Immature natural killer cell (primary cell): ENCODE measurements around the gene MYO7A. TPM values are rescaled to one million over a fixed set of nuclear protein-coding genes. Genes with fewer than 3 reads are reported as not detected.

ENCODE experiments used
- DNase-seq, 3 donors: peaks; one replicate each; pipeline ENCODE4 v3.0.0; 2022; ENCODE audit warnings: mixed read lengths in 1 of 3
- H3K27ac Mint-ChIP-seq, 6 donors: one replicate each; pipeline ENCODE4 v1.8.0; 2020; ENCODE audit warnings: mixed read lengths in 6 of 6, mild to moderate bottlenecking in 5 of 6, inconsistent platforms in 4 of 6, moderate library complexity in 3 of 6
- H3K27me3 Mint-ChIP-seq, 3 donors: one replicate each; pipeline ENCODE4 v1.8.0; 2020 to 2021; ENCODE audit warnings: low read depth in 3 of 3, mild to moderate bottlenecking in 3 of 3, mixed read lengths in 3 of 3, moderate library complexity in 3 of 3, inconsistent platforms in 1 of 3
- H3K36me3 Mint-ChIP-seq, 3 donors: one replicate each; pipeline ENCODE4 v1.8.0; 2020; ENCODE audit warnings: mixed read lengths in 3 of 3, inconsistent platforms in 2 of 3, mild to moderate bottlenecking in 2 of 3
- H3K4me1 Mint-ChIP-seq, 2 donors: one replicate each; pipeline ENCODE4 v1.8.0; 2020; ENCODE audit warnings: inconsistent platforms in 2 of 2, mild to moderate bottlenecking in 2 of 2, mixed read lengths in 2 of 2, moderate library complexity in 1 of 2
- H3K4me3 Mint-ChIP-seq, 5 donors: one replicate each; pipeline ENCODE4 v1.8.0; 2020; ENCODE audit warnings: mild to moderate bottlenecking in 5 of 5, mixed read lengths in 5 of 5, inconsistent platforms in 3 of 5, moderate library complexity in 3 of 5
- H3K9me3 Mint-ChIP-seq, 6 donors: one replicate each; pipeline ENCODE4 v1.8.0; 2020; ENCODE audit warnings: mild to moderate bottlenecking in 6 of 6, mixed read lengths in 6 of 6, inconsistent platforms in 4 of 6, moderate library complexity in 3 of 6
- polyA plus RNA-seq, 3 donors: library from polyadenylated mRNA; unstranded; fragments of 300-500 nt; fragmentation: Illumina TruSeq; gene quantifications; one replicate each; pipeline ENCODE4 v1.2.3, GENCODE V29; 2021

Gene MYO7A
- polyA plus RNA-seq, 3 donors from 2014 or later, result 0.21 to 0.45 TPM; not detected in 1

DNA sequence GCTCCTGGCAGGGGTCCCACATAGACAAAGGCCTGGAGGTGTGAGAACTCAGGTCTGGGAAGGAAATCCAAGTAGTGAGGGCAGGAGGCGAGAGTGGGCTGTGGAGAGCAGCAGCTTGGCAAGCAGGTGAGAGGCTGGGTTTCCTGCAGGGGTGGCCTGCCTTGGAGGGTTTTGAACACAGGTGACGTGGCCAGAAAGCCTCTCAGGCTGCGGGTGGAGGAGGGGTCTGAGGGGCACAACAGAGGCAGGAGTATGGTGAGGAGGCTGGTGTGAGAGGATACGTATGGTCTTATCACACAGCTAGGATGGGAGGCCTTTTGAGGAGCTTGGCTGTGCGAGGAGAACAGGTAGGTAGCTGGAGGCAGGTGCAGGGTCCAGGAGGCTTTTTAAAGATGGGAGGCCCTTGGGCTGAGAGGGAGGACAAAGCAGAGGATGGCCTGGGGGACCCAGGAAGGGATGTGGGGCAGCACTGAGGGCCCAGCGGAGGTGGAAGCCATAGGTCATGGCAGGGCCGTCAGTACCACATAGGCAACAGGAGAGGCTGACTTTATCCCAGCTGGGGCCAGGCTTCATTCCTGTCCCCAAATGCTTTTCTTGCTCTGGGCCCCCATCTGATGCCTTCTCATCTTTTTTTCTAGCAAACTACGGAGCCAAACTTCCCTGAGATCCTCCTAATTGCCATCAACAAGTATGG, 84.4 kb downstream of the MYO7A start:
- H3K4me1 Mint-ChIP-seq, result no peaks in the 10 kb centered on the region
- H3K36me3 Mint-ChIP-seq, result no peaks in the 10 kb centered on the region
- DNase-seq, result no peak
- H3K27ac Mint-ChIP-seq, result peak overlapping the region in 1 of 6 donors; percentile 35
- H3K9me3 Mint-ChIP-seq, result no peaks in the 10 kb centered on the region
- no peak overlapping the region for H3K4me3 Mint-ChIP-seq
- peaks cover 1 to 3% (median 2%) of the 10 kb centered on the region in 3 donors for H3K27me3 Mint-ChIP-seq

DNA sequence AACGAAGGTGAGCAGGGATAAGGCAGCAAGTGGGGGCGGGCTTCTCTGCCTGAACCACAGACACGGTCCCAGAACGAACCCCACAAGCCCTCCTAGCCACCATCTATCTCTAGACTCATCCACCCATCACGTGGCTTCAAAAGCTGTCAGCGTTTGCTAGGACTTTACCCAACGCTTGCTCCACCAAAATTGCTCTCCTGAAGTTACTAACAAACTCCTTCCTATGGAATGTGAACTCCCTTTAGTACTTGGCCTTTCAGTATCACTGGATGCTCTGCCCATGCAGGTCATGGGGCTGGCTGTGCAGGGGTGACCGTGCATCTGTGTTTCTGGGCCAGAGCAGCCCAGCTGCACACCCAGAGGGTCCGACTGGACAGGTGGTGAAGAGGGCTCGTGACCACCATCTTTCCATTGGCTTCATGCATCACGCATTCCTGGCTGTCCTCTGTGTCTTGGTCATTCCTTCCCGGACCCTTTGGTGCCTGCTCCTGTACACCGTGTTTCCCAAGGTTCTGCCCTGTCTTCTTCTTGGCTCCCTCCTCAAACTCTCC, 85.1 kb downstream of the MYO7A start:
- H3K27ac Mint-ChIP-seq, result no peak overlapping the region
- no peaks in the 10 kb centered on the region for H3K36me3 Mint-ChIP-seq
- peaks cover 1 to 3% (median 2%) of the 10 kb centered on the region in 3 donors for H3K27me3 Mint-ChIP-seq
- DNase-seq, result no peak
- H3K4me3 Mint-ChIP-seq, result no peak overlapping the region
- H3K4me1 Mint-ChIP-seq, result no peaks in the 10 kb centered on the region
- no peaks in the 10 kb centered on the region for H3K9me3 Mint-ChIP-seq

DNA sequence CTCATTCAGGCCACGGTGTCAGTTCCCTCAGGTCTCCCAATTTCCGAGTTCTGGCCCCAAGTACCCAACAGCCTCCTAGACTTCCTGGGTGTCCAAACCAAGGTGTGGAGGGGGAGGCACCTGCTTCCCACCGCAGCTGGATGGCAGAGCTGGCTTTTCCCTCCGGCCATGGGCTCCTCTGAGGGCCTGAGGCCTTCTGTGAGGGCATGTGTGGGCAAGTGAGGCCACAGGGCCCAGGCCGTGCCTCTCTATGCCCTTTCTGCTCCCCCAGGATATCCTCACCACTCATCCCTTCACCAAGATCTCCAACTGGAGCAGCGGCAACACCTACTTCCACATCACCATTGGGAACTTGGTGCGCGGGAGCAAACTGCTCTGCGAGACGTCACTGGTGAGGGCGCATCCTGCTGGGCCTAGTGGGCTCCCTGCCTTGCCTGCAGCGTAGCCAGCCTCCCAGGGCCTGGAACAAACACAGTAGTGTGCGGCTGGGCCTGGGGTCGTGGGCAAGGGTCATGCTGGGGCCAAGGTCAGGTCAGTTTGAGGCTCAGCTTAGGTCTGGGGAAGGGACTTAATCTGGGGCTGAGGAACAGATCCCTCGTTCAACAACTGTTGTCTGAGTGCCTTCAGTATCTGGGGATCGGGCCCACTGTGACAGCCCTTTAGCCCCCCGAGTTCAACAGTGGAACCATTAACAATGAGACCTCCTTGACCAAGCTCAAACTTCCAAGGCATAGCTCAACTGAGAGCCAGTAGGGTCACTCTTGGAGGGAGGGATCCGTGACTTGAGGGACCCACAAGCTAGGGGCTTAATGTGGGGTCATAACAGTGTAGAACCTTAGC, 85.8 kb downstream of the MYO7A start:
- DNase-seq, result no peak
- H3K9me3 Mint-ChIP-seq, result no peaks in the 10 kb centered on the region

DNA sequence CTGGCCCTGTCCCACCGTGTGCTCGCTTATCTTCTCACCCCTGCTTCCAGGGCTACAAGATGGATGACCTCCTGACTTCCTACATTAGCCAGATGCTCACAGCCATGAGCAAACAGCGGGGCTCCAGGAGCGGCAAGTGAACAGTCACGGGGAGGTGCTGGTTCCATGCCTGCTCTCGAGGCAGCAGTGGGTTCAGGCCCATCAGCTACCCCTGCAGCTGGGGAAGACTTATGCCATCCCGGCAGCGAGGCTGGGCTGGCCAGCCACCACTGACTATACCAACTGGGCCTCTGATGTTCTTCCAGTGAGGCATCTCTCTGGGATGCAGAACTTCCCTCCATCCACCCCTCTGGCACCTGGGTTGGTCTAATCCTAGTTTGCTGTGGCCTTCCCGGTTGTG, 86.5 kb downstream of the MYO7A start:
- Mint-ChIP-seq H3K27ac (no peak overlapping the region), H3K36me3 (no peaks in the 10 kb centered on the region), H3K27me3 (peaks cover 0 to 5% (median 4%) of the 10 kb centered on the region in 3 donors), H3K4me1 (no peaks in the 10 kb centered on the region), H3K9me3 (no peaks in the 10 kb centered on the region), H3K4me3 (no peak overlapping the region)
- DNase-seq, result no peak

More for the DNA sequence above, 85.8 kb downstream of the MYO7A start:
- no peaks in the 10 kb centered on the region for H3K4me1 Mint-ChIP-seq
- no peak overlapping the region for H3K4me3 Mint-ChIP-seq
- no peaks in the 10 kb centered on the region for H3K36me3 Mint-ChIP-seq
- no peak overlapping the region for H3K27ac Mint-ChIP-seq
- H3K27me3 Mint-ChIP-seq, result peaks cover 1 to 3% (median 2%) of the 10 kb centered on the region in 3 donors

DNA sequence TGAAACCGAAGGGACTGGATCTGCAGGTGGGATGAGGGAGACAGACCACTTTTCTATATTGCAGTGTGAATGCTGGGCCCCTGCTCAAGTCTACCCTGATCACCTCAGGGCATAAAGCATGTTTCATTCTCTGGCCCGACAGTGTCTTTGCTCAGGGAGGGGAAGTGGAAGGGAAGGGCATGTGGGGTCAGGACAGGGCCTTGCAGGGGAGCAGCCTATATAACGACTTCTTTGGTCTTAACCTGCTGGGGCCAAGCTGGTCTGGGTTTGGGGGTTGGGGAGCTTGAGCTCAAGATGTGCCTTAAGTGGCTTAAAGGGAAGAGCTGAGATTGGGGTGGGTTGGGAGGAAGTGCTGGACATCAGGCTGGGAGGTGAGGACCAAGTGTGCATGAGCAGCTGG, 87.1 kb downstream of the MYO7A start:
- H3K27ac Mint-ChIP-seq, result no peak overlapping the region
- no peaks in the 10 kb centered on the region for H3K9me3 Mint-ChIP-seq
- H3K4me1 Mint-ChIP-seq, result no peaks in the 10 kb centered on the region
- no peak overlapping the region for H3K4me3 Mint-ChIP-seq
- no peak for DNase-seq
- peaks cover 0 to 9% (median 4%) of the 10 kb centered on the region in 3 donors for H3K27me3 Mint-ChIP-seq
- H3K36me3 Mint-ChIP-seq, result no peaks in the 10 kb centered on the region

DNA sequence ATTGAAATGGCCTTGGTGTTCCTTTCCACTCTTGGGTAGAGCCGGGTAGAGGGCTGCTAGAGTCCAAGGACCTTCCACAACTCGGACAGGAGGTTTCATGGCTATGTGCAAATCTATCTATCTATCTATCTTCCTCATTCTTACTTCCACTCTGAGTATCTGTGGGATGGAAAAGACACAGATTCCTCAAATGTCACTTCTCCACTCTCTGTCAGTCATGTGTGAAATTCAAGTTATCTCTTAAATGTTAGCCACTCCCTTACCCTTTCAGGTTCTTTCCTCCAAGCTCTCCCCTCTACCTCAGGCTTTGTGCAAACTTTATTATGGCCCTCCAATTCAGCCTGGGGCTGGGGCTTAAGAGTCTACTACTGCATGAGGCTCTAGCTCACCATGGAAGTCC, 89.1 kb downstream of the MYO7A start:
- peaks cover 0 to 12% (median 3%) of the 10 kb centered on the region in 3 donors for H3K27me3 Mint-ChIP-seq
- H3K4me3 Mint-ChIP-seq, result no peak overlapping the region
- no peaks in the 10 kb centered on the region for H3K36me3 Mint-ChIP-seq
- no peaks in the 10 kb centered on the region for H3K4me1 Mint-ChIP-seq
- H3K27ac Mint-ChIP-seq, result no peak overlapping the region
- DNase-seq, result no peak
- H3K9me3 Mint-ChIP-seq, result peaks cover 0 to 3% (median 0%) of the 10 kb centered on the region in 6 donors

DNA sequence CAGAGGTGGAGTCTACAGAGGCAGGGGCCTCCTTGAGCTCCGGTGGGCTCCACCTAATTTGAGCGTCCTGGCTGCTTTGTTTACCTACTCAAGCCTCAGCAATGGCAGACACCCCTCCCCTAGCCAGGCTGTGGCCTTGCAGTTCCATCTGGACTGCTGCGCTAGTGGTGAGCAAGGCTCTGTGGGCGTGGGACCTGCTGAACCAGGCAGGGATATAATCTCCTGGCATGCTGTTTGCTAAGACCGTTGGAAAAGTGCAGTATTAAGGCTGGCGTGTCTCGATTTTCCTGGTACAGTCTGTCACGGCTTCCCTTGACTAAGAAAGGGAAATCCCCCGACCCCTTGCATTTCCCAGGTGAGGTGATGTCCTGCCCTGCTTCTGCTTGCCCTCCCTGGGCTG, 95.8 kb downstream of the MYO7A start:
- Mint-ChIP-seq H3K9me3 (peaks cover 0 to 5% (median 0%) of the 10 kb centered on the region in 6 donors), H3K27me3 (peaks cover 0 to 21% (median 8%) of the 10 kb centered on the region in 3 donors), H3K4me3 (no peak overlapping the region), H3K4me1 (no peaks in the 10 kb centered on the region), H3K36me3 (no peaks in the 10 kb centered on the region), H3K27ac (no peak overlapping the region)
- DNase-seq, result no peak

DNA sequence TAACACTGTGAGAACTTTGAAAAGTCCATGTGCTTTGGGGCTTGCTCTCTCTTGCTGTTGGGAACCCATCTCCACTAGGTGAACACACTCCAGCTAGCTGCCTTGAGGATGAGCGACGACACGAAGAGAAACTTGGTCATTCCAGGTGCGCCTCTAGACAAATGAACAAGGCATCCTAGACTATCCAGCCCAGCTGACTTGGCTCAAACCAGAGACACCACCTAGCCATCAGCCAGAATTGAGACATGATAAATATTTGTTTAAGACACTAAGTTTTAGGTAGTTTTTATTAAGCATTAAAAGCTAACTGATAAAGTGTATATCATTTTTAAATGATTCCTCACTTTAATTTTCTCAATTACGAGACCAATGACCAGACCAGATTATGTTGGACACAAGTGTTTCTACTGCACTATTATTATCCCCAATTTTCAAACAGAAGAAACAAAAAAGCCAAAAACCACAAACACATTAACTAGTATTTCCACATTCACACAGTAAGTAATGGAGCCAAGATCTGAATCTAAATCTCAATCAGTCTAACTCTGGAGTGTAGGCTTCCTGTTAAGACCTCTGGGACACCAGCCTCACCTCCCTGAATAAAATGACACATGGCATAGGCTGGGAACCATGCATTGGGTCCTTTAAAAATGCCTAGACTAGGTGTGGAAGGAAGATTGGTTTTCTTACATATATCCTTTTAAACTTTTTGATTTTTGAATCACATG, 103.0 kb downstream of the MYO7A start:
- no peak overlapping the region for H3K4me3 Mint-ChIP-seq
- no peaks in the 10 kb centered on the region for H3K36me3 Mint-ChIP-seq
- peaks cover 0 to 7% (median 6%) of the 10 kb centered on the region in 3 donors for H3K27me3 Mint-ChIP-seq
- H3K9me3 Mint-ChIP-seq, result peaks cover 0 to 2% (median 0%) of the 10 kb centered on the region in 6 donors
- no peak for DNase-seq
- H3K4me1 Mint-ChIP-seq, result no peaks in the 10 kb centered on the region
- no peak overlapping the region for H3K27ac Mint-ChIP-seq

DNA sequence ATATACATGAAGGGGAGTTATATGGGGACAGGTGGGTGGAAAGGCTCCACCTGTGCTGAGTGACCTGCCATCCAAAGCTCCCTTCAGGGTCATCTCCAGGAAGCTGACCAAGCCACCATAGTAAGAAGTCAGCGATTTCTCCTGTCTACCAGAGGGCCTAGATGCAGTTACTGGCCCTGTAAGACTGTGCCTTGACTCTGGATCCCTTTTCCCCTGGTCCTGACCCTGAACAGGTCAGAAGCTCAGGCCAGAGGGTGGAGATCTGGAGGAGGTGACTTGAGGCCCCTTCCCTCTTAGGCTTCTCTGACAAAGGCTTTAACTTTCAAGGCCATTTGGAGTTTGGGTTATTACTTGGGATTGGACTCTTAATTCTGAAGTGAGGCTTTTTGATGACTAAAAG, 103.8 kb downstream of the MYO7A start:
- Mint-ChIP-seq H3K27ac (no peak overlapping the region), H3K4me1 (no peaks in the 10 kb centered on the region), H3K4me3 (no peak overlapping the region), H3K9me3 (peaks cover 0 to 2% (median 0%) of the 10 kb centered on the region in 6 donors), H3K27me3 (peaks cover 0 to 7% (median 5%) of the 10 kb centered on the region in 3 donors), H3K36me3 (no peaks in the 10 kb centered on the region)
- no peak for DNase-seq

DNA sequence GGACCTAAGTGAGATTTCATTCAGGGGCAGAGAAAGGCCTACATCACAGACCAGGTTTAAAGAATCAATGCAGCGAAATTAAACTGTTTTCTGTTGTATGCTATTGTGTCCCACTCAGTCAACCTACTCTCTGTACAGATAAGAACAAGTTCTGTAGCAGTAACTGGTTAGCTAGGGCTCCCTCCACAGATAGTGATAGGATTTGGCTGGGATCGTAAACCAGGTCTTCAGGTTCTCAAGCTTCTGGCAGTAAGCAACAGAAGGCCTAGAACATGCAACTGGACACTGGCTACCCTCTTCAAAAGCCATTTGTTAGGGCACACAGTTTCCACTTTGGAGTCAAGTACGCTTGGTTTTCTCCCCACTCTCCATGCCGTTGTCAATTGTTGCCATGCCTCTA, 104.2 kb downstream of the MYO7A start:
- no peaks in the 10 kb centered on the region for H3K4me1 Mint-ChIP-seq
- DNase-seq, result no peak
- H3K27me3 Mint-ChIP-seq, result peaks cover 3 to 4% (median 3%) of the 10 kb centered on the region in 3 donors
- H3K27ac Mint-ChIP-seq, result no peak overlapping the region
- H3K36me3 Mint-ChIP-seq, result no peaks in the 10 kb centered on the region
- no peaks in the 10 kb centered on the region for H3K9me3 Mint-ChIP-seq
- no peak overlapping the region for H3K4me3 Mint-ChIP-seq

DNA sequence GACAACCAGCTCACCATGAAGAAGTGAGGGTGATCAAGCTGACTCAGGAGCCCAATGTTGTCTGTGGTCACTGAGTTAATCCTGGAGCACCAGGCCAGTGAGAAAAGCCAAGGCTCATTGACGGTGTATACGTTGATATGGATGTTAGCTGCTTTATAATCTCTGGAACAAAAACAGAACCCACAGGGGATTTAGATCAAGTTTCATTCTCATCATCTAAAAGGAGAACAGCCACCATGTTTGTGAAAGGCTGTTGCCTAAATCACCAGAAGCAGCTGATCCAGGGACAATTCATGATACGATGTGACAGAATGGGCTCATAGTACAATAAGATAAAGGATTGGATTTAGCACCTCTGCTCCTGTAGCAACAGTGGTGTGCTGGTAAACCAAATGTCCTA, 105.0 kb downstream of the MYO7A start:
- H3K4me1 Mint-ChIP-seq, result no peaks in the 10 kb centered on the region
- H3K27ac Mint-ChIP-seq, result no peak overlapping the region
- peaks cover 2 to 3% (median 3%) of the 10 kb centered on the region in 3 donors for H3K27me3 Mint-ChIP-seq
- no peak overlapping the region for H3K4me3 Mint-ChIP-seq
- DNase-seq, result no peak
- no peaks in the 10 kb centered on the region for H3K36me3 Mint-ChIP-seq
- H3K9me3 Mint-ChIP-seq, result no peaks in the 10 kb centered on the region

DNA sequence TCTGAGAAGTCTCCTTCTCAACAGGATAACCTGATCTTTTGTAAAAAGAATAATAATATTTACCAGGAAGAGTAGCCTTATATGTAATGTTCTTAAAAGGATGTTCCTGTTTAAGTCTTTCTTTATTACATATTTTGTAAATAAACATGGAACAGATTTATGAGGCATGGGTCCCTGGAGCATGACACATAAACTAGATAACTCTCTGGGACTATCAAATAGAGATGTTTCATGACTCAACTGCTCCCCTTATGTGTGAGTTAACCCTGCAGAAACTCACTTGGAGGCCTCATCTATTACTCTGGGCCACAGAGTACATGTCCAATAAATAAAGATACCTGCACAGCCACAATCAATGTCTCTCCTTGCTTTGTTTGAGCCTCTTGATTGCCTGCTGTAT, 108.9 kb downstream of the MYO7A start:
- H3K27me3 Mint-ChIP-seq, result peaks cover 0 to 5% (median 3%) of the 10 kb centered on the region in 3 donors
- H3K4me1 Mint-ChIP-seq, result no peaks in the 10 kb centered on the region
- H3K36me3 Mint-ChIP-seq, result no peaks in the 10 kb centered on the region

DNA sequence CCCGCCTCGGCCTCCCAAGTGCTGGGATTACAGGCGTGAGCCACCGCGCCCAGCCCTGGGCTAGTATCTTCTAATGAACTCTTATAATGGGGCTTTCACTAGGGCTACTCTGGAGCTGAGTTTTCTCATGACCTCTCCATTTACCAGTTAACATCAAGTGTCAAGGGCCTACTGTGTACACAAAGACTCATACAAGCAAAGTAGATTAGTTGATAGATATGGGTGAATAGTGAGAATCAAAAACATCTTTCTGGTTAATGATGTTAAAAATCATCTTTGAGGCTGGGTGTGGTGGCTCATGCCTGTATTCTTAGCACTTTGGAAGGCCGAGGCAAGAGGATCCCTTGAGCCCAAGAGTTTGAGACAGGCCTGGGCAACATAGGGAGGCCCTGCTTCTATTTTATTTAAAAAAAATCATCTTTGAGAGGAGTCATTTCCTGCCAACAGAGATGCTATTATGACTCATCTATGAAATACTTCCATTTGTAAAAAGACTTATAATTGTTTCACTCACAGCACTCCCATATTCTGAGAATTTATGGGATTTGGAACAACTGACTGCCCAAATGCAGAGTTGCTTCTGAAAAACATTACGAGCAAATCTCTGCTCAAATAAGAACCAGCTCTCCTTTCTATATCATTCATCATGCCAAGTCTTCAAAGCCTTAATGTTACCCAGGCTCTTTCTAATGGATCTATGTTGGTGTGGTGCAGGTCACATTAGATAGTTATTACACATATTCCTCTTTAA, 116.4 kb downstream of the MYO7A start:
- Mint-ChIP-seq H3K36me3 (no peaks in the 10 kb centered on the region), H3K9me3 (peaks cover 0 to 1% (median 0%) of the 10 kb centered on the region in 6 donors), H3K4me1 (no peaks in the 10 kb centered on the region), H3K4me3 (no peak overlapping the region), H3K27me3 (peaks cover 0 to 3% (median 0%) of the 10 kb centered on the region in 3 donors), H3K27ac (no peak overlapping the region)
- DNase-seq, result no peak

More for the DNA sequence above, 108.9 kb downstream of the MYO7A start:
- no peak for DNase-seq
- H3K4me3 Mint-ChIP-seq, result no peak overlapping the region
- no peak overlapping the region for H3K27ac Mint-ChIP-seq
- peaks cover 0 to 1% (median 0%) of the 10 kb centered on the region in 6 donors for H3K9me3 Mint-ChIP-seq
